CD4-positive, alpha-beta T cell treated with Interleukin-17A for 4 hours (primary cell): ENCODE data around the gene SDK1.
"Not testable (repeated sequence)": the region's sequence is repeated elsewhere in the genome, so short reads cannot be mapped to it uniquely, and the experiment has no call there.

Experiments used
- DNase-seq: peaks from one replicate; pipeline ENCODE4 v3.0.0-alpha.2; 2020; ENCODE audit warnings: mixed read lengths

The SDK1 gene

DNA sequence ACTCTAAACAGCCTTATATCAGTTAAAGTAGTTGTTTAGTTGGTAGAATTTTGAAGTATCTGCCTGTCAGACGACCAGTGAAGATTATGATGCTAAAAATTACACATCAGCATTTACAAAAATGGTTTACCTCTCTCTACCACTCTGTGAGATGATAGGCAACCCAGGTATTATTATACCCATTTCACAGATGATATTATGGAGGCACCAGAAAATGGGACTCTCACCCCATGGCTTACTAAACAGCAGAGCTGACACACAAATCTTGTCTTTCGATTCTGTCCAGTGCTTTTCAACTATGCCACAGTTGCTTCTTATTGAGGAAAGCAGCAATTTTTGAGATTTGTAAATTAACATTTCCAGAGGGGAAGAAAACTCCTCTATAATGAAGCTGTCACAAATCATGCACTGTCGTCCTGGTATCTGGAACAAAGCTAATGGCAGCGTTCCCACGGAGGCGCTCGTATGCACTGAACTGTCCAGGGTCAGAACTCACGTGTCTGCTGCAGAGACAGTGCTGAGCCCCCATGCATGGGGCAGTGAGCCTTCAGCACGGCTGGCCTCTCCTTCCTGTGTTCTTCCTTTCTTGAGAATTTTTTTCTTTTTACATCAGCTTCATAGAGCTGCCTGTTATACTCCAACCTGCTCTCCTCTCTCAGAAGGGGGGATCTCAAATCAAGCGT is 381.1 kb downstream of the SDK1 start:
- DNase-seq: no peak

DNA sequence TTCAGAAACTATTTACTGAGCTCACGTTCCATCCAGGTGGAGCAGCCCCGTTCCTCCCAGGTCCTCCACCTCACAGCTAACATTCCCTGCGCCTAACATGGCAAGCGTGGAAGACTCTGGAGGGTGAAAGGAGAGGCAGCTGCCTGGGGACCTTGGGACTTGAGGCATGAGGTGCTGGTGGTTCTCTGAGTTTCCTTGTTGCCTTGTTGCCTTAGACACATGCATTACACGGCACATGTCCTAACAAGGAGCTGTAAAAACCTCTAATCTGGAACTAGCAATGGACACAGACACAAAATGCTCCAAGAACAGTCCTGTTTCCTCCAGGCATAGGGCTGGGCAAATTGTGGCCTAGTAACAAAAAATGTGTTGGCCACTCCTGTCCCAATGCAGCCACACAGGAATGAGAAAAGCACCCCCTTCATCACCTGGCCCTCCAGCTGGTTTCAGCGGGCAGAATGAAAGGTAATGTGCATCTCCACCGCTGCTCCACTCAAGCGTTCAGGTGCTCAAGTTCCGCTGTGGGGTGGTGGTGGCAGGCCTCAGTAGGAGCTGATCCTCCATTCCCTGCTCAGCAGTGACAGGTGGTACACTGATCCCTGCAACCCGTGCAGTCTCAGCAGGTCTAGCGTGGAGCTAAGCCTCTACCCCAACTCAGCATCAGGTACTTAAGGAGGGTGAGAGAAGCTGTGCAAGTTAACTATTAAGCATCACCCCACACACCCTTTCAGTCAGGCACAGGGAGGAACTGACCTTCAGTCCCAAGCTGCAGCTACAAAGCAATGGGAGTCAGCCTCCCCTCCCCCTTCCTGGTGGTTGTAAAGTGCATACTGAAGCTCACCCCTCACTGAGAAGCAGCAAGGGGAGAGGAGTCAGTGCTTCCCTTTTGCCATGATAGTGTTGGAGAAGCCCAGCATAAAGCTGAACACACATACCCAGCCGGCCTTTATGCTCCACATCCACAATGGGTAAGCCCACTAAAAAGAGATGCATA is 382.8 kb downstream of the SDK1 start:
- DNase-seq: no peak

DNA sequence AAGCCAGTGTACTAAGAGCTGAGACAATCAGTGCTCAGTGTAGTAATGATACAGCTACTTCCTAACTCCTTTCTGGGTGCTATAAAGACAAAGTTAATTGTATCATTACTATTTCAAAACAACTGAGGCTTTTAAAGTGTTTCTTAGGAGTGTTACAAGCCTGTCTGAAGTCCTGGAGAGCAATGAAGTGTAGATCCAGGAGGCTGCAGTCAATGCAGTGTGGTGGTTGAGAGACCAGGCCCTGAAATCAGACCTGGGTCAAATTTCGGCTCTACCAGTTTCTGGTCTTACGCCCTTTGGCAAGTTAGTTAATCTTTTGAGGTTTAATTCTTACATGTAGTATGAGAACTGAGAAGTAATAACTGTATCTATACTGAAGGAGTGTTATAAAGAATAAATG is 387.0 kb downstream of the SDK1 start:
- no peak for DNase-seq

DNA sequence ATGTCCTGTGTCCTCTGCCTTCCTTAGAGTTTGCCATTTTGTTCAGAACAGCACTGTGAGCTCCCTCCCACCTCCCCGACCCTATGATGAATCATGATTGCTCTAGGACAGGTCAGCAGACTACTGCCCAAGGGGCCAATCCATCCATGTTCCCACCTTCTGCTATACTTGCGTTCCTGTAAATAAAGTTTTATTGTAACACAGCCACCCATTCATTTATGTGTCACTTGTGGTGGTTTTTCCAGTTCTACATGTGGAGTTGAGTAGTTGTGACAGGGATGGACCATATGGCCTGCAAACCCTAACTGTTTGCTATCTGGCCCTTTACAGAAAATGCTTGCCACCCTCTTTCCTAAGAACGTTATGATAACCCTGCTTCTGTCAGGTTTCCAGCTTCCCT is 387.8 kb downstream of the SDK1 start:
- no peak for DNase-seq

DNA sequence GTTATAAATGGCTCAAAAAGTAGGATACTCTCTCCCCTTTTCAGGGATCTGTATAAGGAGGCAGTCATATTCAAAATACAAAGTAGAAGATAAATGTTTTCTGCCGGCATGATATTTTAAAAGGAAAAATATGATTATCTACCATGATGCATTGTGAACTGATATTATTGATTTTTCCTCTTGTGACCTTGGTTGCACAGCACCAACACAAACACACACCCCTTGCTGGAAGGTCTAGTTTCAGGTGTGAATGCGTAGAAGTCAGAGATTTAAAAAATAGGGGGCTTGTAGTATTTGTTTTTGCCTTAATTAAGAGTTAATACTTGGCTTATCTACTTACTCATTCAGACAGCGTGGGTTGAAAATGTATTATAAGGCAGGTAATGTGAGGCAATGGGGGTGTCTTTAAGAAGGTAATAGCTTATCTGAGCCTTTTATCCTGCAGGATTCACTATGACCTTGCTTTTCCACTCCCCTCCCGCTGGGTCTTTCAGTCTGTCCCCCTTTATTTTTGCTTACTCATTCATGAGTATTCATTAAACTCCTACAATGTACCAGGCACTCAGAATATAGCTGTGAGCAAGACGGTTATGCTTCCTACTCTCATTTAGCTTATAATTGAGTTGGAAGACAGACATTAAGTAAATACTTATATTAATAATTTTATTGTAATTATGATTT is 390.6 kb downstream of the SDK1 start:
- DNase-seq: no peak

DNA sequence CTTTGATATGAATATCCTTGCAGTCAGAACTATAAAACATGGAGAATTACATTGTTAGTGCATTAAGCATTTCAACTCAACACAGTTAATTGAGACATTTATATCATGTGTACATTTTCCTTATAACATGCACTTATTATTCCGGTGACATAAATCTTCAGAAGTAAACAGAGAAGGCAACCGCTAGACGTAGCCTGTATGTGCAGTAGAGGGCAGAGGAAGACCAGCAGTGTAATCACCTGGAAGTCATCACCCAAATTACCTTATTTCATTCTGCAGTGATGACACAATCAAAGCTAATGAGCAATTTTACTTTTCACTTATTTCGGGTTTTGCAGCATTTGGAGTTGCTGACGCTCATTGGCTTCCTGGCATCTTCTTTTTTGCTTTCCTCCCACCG is 394.6 kb downstream of the SDK1 start:
- DNase-seq: no peak

DNA sequence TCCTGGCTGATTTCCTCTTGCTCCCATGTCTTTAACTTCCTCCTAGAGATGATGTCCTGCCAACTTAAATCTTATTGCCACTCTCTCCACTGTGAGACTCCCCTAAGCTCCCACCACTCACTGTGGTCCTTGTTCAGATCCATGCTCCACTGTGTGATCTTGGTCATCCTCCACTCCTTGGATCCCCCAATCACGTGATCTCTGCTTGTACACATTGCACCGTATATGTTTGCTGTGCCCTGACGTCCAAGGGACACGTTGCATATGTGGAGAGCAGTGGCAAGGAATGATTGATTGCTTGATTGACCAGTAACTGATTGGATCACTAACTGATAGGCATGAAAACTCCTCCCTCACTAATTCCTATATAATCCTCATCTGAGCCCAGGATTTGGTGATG is 395.1 kb downstream of the SDK1 start:
- no peak for DNase-seq

DNA sequence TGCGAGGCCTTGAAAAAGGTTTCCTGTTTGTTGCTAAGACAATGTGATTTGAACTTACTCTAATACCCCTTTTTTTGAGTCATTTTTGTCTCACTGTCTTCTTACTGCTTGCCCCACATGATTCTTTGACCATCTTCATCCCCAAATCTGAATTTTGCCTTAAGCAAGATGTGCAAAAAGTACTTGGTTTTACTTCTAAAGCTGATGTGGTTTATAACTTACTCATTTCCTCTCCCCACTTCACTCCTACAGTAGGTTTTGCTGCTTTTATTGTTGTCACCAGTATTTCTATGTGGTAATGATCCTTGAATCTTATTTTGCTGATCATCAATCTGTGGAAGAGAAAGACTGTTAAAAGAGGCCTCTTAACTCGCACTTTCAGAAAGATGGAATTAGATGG is 396.4 kb downstream of the SDK1 start:
- no peak for DNase-seq

DNA sequence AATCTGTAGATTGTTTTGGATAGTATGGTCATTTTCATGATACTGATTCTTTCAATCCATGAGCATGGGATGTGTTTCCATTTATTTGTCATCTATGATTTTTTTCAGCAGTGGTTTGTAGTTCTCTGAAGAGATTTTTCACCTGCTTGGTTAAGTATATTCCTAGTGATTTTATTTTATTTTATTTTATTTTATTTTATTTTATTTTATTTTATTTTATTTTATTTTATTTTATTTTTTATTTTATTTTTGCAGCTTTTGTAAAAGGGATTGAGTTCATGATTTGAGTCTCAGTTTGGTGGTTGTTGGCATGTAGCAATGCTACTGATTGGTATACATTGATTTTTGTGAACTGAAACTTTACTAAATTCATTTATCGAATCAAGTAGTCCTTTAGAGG is 404.2 kb downstream of the SDK1 start:
- no peak for DNase-seq

DNA sequence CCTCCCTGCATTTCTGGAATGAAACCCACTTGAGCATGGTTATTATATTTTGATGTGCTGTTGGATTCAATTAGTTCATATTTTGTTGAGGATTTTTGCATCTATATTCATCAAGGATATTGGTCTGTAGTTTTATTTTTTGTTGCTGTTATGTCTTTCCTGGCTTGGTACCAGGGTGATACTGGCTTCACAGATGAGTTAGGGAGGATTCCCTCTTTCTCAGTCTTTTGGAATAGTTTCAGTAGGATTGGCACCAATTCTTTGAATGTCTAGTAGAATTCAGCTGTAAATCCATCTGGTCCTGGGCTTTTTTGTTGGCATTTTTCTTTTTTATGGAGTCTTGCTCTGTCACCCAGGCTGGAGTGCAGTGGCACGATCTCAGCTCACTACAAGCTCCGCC is 405.0 kb downstream of the SDK1 start:
- not testable (repeated sequence) for DNase-seq

DNA sequence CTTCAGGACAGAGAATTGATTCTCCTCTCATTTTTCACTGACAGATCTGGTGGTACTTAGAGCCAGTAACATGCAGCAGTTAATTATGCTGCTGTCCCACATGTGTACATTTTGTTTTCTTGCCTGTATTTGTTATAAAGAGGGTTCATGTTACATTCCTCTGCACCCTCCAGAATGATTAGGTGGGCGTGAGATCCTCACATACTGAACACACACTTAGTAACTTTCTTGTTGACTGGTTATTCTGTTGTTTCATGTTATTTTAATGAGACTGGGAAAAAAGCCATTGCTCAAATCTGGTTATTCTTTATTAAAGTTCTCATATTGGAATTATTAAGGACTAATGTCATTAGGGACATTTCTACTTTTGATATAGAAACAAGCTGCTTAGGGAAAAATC is 409.1 kb downstream of the SDK1 start:
- no peak for DNase-seq

DNA sequence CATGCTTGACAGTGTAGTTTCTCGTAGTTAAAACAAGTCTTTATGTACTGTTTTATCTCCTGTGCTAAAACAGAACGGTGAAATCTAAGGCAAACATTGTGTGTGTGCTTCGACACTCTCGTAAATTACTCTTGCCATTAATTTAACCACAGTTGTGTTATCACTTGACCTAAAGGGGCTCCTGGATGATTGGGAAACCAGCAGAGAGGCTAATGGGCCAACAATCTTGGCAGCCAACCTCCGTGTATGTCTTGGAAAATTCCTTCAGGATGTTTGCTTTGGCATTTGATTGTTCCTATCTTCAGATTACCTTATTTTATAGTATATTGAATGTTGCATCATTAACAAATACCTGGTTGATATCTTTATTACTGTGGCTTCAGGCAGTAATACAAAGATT is 409.5 kb downstream of the SDK1 start:
- no peak for DNase-seq

DNA sequence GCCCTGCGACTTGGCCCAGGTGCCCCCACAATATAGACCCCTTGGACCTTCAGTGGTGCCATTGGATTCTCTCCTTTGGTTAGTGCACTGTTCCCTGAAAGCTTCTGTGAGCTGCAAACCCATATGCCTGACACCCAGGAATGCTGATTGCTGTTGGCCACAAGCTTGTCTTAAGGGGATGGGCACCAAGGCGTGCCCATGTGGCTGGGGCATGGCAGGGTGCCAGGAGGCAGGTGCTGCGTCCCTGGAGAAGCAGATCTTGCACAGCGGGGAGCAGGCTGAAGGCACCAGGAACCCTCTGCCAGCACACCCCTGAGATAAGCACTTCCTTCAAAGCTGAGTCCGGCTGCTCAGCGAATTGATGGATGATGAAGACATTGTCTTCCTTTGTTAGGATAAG is 411.8 kb downstream of the SDK1 start:
- DNase-seq: no peak

DNA sequence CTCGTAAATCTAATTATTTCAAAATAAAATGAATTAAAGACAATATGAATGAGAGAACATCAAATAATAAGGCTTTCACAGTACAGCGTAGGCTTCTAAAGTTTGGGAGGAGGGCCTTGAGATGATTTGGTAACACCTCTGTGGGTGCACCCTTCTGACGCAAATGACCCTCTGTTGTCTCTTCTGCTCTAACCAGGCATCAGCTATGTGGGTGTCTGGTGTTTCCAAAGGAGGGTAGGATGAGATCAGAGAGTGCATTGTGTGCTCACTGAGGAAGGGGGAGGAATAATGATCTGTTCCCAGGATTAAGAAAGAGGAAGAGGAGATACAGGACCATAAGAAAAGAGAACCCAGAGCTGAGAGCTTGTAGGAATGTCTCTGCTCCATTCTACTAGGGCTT is 420.4 kb downstream of the SDK1 start:
- no peak for DNase-seq

DNA sequence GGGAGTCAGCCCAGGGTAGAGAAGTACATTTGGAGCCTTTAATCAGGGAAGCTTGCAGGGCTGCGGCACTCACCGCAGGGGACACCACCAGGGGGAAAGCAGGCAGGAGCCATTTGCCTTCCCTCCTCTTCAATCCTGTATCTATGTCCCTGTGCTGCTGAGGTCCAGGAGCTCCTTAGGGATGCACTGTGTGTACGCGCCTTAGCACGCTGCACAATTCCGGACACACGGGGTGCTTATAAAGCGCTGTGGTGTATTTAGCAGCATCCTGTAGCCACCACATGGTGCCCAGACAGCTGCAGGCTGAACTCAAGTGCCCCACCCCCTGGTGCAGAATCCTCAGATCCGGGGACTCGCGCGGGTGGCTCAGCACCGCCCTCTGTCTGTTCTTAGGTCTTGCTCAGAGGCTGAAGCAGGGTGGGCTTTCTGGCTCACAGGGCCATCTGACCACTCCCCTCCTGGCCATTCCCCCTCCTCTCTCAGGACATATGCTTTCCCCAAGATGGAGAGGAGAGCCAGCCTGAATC is 421.4 kb downstream of the SDK1 start:
- DNase-seq: peak; percentile 59

DNA sequence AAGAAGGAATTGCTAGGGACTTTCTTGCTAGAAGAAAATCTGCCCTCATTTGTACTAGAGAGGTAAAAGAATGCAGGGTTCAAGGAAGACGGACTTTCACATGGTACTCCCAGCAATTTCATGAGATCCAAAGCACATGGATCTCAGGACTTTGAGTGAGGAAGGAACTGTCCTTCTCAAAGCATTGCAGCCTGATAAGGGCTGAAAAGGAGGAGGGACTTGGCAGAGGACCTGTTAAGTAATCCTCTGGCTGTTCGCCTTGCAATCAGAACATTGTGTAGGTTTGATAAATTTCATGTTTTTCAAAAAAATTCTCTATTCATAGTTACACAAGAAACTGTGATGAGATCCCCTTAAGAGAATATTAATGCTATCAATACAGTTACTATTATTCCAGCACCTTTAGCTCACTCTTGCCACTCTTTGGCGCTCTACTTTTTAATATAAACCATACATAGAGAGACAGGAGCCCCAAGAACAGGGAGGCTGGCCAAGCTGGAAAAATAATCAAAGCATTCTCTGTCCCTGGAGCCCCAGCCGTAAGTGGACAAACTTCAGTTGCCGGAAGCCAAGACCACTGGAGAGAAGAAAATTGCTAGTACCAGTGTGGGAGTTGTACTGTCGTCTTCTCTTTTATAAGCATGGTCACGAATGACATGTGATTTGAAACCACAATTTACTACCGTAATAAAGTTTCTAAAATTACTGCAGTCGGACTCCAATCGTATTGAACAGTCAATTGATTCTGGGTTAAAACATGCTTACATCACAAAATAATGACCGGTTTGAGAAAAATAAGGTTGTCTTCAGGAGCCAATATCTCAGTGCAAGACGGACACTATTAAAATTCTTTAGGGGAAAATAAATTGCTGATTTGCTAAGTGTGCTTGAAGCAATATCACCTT is 424.4 kb downstream of the SDK1 start:
- DNase-seq: no peak

DNA sequence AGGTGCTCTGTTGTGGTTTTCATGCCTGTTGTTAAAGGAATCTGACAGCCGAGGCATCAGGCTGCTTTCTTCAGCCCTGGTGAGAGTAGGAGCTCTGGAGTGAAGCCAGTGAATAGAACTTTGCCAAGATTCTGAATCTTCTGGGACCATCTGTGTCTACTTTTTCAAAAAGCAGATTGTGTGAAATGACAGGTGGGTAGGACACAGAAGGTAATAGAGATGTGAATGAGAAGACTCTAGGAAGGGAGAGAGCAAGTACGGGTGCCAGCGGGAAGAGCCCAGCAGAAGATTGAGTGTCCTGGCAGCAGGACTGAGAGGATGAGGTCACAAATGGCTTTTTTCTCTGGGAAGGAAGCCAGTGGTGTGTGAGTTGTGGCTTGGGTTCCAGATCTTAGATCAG is 429.2 kb downstream of the SDK1 start:
- no peak for DNase-seq

DNA sequence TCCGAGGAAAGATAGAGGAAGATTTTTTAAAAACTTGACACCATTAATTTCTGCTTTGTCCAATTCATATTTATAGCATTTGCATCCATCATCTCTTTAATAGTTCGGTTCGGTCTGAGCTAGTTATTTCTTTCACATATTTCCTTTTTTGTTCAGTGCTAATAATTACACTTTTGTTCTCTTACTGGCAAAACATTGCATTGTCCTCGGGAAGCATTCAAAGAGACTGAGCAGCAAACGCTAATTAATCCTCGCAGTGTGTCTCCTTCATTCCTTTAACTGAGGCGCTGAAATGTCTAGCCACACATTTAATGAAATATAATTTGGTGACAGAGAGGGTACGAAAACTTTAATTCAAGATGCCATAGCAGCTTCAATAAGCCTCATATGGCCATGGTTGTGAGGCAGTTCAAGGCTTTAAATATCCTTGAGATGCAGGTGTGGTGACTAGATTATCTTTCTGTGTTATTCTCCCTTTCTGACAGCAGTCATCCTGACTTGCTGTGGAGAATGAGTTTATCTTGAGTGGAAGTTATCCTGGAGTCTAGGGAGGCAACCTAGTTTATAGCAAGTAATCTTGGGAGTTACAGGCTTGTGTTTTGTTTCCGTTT is 431.4 kb downstream of the SDK1 start:
- no peak for DNase-seq

DNA sequence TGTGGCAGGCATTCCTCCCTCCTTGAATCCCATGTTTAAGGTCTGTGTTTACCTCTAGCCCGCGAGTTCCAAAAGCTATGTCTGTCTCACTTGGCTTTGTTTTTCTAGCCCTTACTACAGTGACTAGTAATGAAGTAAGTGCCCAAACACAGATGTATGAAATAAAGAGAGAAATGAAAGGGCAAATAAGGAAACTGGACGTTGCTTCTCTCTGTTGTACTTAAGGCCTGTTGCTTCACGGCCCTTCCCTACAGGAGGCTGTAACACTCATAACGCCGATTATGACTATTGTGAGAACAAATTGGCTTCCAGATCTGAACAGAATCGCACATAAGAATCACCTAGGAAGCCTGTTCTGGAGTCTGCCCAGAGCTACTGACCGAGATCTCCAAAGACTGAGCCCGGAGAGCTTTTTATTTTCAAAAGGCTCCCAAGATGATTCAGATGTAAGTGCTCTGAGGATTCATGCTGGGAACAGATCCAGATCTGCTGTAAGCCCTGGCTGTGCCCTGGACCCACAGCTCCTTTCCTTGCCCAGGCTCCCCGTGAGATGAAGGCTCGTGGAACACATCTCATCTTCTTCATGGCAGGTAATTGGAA is 432.6 kb downstream of the SDK1 start:
- DNase-seq: no peak

DNA sequence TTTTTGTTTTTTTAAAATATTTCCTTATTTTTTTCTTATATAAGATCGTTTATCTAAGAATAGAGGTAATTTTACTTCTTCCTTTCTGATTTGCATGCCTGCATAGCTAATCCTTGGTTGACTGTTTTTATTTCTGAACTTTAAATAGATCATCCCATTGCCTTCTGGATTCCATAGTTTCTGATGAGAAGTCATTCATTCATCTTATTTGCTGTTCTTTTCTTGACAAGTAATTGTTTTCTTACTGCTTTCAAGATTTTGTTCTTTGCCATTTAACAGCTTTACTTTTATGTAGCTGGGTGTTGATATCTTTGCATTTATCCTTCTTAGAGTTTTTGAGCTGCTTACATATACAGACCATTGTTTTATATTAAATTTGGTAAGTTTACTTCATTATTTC is 437.9 kb downstream of the SDK1 start:
- DNase-seq: no peak

DNA sequence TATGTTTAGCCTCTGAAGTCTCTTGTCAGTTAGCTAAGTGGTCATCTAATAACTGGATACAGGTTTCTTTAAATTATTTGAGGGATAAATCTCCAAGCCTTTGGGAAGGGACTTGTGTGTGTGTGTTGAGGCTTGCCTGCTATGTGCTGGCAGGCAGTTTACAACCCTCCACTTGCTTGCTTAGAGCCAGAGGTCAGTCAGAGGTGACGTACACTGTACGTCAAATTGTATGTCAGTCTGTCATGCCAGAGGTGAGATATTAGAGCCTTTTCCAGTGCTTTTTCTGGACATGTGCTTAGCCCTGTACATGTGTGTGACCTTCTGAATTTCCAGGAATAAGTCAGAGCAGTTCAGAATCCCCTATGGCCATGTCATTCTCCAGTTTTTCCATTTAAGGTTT is 438.9 kb downstream of the SDK1 start:
- DNase-seq: no peak

DNA sequence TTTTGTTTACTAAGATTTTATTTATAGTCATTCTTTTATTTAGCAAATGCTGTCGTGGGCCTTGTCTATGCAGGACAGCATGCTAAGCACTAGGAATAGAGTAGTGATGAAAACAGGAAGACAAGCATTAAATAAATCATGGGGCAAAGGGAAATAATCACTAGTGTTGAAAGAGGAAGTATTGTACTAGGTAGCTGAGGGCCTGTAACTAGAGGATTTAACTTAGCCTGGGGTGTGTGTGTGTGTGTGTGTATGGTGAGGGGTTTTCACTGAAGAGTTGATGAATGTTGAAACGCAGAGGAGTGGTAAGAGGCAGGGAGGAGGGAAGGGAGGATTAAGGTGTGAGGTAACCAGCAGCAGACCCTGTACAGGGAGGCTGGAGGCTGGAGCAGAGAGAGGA is 446.4 kb downstream of the SDK1 start:
- DNase-seq: no peak
